ENCODE measurements around the gene GALNT18.

GALNT18 gene

DNA sequence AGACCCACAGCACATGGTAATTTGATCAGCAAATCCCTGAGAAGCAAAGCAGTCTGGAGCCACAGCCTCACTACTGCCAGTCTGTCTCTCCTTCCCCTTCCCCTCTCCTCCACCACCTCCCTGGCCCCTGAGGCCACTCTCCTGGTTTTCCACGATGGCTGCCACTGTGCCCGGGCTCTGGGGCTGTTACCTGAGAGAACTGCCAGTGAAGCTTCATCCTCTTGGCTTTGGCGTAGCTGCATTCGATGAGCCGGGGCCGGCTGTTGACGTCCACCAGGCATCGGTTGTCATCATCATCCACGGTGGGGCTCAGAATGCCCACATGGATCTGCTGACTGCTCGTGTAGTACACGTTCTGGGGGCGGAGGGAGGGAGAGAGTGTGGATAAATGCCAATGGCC, 329.0 kb downstream of the GALNT18 start:
- DNase-seq, result no peak

GRCh38 chr11:11291041-11292015, 330.5 kb downstream of the GALNT18 start:
- DNase-seq, result no peak

DNA sequence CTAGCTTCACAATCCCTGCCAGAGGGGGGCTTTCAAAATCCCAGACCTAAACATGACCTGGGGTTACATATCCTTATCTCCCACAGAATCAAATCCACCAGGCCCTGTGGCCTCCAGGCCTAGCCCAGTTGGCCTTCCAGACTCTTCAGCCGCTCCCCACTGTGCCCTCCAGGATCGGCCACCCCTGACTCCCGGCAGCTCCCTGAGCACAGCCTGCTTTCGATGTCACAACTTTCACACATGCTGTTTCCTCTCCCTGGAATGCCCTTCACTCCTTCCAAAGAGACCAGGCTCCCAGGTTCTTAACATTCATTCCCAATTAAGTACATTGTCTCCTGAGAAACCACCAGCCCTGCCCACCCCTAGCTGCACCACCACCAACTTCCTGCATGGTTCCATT, 331.5 kb downstream of the GALNT18 start:
- no peak for DNase-seq

DNA sequence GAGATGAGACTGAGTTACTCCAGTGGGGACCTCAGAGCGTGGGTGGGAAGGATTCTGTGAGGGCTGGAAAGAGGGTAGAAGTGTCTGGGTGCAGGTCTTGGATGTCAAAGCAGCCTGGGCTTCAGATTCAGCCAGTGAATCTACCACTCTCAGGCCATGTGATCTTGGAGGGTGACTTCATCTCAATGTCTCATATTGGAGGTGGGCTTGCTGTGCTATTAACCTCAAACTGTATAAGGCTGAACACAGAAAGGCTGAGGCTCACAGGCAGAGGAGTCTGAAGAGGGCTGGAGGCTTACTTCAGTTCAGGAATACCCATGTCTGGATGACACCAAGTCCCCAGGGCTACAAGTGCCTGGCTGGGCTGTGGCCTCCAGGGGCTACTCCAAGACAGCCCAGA, 332.1 kb downstream of the GALNT18 start:
- DNase-seq, result no peak

DNA sequence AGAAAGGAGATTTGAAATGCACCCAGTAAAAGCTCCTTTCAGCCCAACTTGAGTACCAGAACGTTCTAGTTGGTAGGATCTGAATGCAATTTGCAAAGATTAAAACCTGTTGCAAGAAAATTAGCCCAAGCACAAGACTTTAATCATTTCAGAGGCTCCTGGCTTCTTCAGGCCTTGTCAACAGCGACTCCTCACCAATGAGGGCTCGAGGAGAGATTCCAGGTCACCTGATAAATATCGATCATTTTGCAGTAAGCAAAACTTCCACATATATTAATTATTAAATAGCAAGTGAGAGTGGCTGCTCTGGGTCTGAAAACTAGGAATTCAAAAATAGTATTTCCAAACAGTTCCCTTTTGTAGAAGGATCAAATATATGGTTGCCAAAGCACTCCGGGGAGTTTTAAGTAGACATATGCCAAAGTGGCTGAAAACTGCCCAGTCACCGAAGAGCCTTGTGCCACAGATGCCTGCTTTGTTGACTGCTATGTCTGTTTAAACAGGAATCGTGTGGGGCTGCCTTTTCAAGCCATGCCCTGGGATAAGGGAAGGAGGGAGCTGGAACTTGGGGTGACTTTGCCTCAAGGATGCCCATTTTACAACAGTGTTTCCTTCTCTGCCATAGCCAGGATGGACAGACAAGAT, 332.7 kb downstream of the GALNT18 start:
- no peak for DNase-seq

GRCh38 chr11:11284481-11284880, 337.3 kb downstream of the GALNT18 start:
- no peak for DNase-seq

GRCh38 chr11:11281626-11282025, 340.2 kb downstream of the GALNT18 start:
- DNase-seq, result no peak

DNA sequence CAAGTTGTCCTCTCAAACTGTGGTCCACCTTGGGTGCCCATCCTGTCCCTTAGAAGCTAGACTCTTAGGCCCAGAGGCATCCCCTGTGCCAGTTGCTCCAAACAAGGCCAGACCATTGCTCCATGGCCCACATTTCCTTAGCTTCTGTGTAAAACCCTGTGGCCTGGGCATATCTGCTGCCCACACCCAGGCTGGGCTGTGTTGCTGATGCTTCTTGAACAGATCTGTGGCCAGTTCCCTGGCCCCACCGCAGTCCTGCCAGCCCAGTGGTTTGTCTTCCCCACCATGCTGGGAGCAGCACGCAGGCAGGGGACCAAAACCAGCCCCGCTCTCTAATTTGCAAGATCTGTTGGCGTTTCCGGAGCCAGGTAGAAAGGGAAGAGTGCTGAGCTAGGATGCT, 341.0 kb downstream of the GALNT18 start:
- DNase-seq, result no peak

DNA sequence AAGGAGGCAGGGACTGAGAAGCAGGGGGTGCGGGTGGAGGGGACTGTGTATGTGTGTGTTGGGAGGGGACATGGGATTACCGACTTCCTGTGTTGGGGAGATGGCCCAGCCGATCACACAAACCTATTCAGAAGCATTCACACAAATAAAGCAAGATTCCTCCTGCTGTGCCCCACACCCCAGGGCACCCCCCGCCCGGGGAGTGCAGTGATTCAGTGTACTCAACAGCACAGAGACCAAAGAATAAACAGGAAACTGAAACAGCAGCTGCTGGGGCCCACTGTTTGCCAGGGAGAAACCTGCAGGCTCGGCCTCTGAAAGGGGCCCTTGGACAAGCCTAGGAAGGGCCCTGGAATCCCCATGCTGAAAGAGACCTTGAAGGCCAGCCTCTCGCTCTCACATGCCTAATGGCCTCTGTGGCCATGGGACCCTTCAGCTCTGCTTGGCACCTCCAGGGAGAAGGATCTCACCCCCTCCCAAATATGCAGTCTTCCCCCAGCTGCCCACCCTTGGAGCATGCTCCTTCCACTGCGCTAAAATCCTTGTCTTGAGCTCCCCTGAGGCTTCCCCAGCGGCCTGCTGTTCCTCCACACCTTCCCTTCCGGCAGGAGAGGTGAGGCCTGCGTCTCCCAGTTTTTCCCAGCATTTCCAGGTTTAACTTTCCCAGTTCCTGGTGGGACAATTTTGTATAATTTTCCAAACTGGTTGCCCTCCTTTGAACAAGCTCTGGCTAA, 341.7 kb downstream of the GALNT18 start:
- DNase-seq, result no peak

DNA sequence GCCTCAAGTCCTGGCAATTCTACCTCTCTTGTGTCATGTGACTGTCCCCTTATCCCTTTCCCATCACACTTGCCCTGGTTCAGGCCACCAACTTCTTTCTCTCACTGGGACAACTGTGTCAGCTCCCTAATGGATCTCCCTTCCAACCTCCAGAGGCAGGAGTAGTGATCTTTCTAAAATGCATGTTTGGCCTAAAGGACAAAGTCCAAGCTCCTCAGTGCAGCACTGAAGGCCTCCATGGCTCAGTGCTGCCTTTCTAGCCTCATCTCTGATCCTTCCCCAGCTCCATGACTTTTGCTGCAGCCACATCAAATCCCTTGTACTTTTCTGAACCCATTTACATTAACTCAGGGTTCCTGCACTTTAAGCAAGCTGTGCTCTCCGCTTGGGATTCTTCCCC, 349.6 kb downstream of the GALNT18 start:
- DNase-seq, result no peak

DNA sequence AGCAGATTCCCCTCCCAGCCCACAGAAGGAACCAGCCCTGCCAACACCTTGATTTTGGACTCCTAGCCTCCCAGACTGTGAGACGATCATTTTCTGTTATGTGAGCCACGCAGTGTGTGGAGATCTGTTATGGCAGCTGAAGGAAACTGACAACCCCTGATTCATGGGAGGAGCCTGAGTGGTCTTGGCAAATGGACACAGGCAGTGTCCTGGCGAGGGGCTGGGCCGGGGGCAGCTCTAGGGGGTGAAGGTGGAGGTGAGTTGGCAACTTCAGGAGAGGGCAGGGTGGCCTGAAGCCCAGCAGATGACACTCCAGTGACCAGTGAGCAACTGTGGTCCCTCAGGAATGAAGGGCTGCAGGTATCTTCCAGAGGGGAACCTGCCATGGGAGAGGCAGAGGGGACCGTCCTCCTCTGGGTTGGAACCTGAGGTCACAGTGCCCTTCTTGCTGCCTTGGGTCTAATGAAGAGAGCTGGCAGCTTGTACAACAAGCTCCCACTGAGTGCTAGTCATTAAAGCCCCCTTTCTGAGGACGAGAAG, 351.5 kb downstream of the GALNT18 start:
- DNase-seq, result no peak

DNA sequence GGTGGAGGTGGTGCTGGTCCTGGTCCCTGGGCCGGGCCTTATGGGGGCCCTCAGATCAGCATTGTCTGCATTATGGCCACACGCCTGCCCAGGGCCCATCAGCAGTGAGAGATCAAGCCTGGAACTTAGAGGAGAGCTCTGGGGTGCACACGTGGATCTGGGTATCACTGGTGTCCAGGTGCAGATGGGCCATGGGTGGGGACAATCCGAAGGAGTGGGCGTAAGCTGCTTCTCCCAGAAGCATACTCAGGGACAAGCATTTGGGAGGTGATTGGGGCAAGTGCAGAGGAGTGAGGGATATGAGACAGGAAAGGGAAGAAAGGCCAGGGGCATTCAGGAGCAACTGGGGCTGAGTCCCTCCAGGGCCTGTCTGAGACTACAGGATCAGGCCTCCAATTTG, 353.1 kb downstream of the GALNT18 start:
- no peak for DNase-seq

DNA sequence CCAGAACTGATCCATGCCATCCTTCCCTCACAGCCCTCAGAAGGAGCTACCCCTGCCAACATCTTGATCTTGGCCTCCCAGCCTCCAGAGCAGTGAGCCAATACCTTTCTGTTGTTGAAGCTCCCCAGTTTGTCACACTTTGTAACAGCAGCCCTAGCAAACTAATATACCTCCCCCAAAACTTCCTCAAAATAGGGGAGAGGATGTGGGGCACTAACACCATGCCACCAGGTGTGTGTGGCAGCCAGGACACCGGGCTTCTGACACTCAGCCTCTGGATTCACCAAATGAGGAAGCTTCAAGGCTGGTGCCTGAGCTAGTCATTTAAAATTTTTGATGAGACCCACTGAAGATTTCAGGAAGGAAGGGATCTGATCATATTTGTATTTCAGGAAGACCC, 353.7 kb downstream of the GALNT18 start:
- no peak for DNase-seq

DNA sequence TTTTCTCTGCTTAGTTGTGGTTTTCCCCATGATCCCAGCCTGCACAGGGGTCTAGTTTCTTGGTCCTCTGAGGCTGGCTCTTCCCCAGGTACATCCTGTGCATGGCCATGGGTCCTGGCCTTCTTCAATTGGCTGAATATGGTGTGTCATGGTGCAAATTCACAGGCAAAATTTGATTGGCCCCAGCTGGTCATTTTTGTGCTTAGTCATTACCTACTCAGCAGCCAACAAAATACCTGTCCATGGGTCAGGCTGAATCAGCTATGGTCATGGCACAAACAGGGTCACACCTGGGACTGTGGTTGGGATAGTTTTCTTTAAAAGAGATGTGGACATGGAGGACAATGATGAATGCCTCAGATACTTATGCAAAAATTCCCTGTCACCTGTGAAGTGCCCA, 354.5 kb downstream of the GALNT18 start:
- DNase-seq, result no peak

DNA sequence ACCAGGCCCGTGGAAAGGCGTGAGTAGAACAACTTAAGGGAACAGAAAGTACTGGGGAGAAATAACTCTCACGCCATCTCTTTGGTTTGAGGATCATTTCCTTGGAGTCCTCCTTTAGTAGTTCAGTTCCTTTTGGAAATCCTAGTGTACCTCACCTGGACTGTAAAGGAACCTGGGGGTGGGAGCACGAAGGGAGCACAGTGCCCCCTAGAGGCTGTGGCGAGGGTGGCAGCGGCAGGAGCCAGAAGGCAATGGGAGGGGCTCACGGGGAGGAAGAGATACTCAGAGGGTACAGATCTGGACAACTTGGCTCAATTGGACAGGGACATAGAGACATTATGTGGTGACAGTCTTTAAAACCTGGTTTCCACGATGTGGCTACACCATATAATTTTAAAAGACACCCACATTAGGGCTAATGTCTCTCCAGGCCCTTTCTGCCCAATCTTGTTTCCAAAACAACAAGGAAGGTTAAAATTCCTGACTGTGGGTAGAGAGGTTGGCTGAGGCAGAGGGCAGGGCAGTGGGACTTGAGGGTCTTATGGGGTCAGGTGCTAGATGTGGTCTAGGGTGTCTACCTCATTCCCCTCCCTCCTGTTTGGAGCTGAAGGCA, 355.7 kb downstream of the GALNT18 start:
- DNase-seq, result peak; percentile 62

DNA sequence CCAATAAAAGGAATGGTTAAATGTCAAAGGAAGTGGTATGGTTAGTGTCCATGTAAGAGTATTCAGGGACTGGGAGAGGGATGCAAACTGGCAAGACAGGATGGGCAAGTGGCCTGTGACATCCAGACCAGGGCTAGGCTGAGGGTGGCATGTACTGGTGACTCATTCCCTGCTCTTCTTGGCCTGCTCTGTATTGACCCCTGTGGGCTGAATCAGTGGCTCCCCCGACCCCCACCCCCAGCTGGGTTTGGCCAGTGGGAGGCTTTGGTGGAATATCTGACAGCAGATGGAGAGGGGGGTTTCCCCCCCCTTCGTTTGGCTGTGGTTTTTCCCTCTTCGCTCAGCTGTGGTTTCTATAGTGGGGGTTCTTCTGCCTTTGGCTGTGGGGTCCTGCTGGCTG, 356.5 kb downstream of the GALNT18 start:
- no peak for DNase-seq

DNA sequence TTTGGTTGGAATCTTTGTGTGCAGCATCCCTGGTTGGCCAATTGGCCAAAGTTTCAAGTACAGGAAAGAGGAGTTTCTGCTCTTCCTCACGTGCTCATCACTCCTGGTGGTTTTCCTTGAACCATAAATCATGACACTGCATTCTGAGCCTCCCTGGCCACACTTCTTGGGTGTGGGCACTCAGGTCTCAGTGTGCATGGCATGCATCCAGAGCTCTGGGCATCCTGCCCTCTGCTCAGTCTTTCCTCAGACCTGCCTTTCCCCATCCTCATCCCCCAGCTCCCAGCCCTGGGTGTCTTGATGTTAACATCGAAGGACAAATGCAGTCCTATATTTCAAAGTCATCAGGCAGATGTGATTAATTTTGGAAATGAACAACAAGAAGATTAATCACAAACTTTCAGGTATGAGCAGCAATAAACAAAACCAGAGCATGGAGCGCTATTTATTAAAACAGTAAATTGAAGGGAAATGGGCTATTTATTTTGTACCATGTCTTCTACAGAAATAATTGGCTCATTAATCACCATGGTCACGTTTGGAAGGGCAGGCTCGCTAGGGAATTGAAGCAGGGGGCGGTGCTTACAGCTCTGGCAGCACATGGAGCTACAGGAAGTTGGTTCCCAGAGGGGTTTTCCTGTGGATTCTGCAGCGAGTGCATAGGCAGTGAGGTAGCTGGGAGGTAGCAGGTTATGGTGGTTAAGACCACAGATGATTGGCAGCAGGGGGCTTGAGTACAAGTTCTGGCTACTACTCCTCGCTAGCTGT, 358.4 kb downstream of the GALNT18 start:
- DNase-seq, result no peak

DNA sequence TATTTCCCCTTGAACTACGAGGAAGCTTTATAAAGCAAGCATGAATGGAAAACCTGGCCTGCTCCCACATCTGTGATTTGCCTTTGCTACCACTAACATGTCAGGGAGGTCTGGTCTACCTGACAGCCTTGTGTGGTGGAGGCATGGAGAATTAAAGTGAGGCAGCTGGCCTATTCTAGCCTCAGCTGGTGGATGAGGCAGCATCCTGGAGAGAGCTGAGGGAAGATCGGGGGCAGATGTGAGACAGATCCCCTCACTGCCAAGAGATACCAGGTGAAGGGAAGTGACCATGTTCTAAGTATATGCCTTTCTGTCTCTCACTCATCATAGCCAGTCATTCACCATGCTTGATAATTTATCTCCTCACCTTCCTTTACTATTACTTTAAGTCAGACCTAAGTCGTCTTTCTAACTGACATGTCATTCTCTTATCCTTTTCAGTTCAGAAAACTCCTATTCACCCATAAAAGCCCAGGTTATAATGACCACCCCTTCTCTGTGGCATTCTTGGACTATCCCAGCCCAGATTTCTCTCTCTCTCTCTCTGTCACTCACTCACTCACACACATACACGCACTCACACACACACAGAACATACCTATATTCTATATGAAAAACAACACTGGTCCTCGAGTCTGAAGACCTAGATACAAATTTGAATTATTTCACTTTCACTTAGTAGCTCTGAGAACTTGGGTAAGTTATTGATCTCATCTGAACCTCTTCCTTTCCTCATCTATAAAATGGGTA, 359.5 kb downstream of the GALNT18 start:
- no peak for DNase-seq

DNA sequence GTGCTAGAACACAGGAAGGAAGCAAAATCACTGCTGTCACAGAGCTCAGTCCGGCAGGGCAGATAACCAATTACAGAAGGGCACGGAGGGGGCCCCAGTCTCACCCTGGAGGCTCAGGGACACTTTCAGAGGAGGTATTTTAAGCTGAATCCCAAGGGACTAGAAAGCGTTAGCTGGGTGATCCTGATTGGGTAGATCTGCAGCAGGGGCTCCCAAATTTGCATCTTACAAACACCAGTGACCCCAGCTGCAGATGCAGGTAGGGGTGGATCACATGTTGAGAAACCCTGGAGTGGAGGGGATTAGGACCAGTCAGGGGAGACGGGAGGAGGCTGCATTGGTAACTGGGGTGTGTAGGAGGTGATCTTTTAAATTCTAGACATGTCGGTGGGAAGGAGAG, 360.2 kb downstream of the GALNT18 start:
- no peak for DNase-seq

DNA sequence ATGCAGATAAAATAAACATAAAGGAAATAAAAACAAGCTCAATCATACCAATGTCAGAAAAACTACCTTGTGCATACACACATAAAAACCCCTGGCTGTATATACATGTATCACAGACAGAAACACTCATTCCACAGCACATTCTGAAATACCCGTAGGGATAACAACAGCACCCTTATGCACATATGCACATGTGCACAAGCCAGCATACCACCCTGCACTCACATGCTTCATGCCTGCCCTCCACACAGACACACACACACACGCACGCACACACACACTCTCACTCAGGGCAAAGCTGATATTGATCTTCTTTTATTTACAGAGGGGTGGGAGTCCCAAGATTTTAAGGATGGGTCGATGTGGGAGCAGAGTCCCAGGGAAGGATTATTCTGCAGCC, 360.9 kb downstream of the GALNT18 start:
- no peak for DNase-seq

DNA sequence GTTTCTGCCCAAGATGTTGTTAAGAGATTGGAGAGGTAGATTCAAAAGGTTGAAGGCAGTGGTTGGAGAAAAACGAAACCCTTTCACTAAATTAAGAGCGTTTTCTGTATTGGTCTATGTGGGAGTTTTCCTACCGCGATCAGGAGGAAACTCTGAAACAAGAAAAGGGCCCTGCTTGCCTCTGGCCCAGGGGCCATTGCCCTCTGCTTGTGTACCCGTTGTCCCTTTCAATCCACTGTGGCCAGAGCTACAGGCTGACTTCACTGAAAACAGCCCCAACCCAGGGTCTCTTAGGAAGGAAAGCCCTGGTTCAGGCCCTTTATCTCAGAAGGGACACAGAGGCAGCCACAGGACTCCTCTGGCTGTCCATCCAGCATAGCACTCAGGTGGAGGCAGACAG, 367.8 kb downstream of the GALNT18 start:
- DNase-seq, result no peak
